PC-3 (cell line): ENCODE results near the gene ADAM15. TPM values are rescaled to one million over a fixed set of nuclear protein-coding genes. Genes with fewer than 3 reads are reported as not detected.

Experiments used
- ATAC-seq: fragments of 200-7000 bp; cut with Tn5 transposase; 2 replicates; pipeline ENCODE4 v1.9.1; 2020; ENCODE audit warnings: mild to moderate bottlenecking, moderate library complexity
- BruUV-seq: library from RNA; stranded (reverse); fragments of 400-500 nt; replicated peaks from 2 replicates; lab custom pipeline; 2021; lab: Mats Ljungman, UMichigan
- CTCF ChIA-PET: fragments of 300-600 bp; sonication (Branson Sonifier 250); formaldehyde crosslinking; loops from one replicate; lab custom pipeline; 2022; ENCODE audit warnings: antibody characterized with exemption; lab: Charles Lee
- POLR2A ChIA-PET: fragments of 300-600 bp; sonication (Branson Sonifier 250); formaldehyde crosslinking; loops from one replicate; lab custom pipeline; 2022; ENCODE audit warnings: antibody characterized with exemption; ENCODE audit not compliant: unreplicated experiment; lab: Charles Lee
- DNase-seq: peaks from one replicate; pipeline ENCODE4 v3.0.0-alpha.2; 2015
- H2AFZ ChIP-seq: fragments of 300-600 bp; sonication (generic); 2 replicates; pipeline ENCODE4 v1.6.0; 2016; ENCODE audit warnings: antibody characterized with exemption, low read length
- H3F3A ChIP-seq: fragments of 300-600 bp; sonication (generic); one replicate; pipeline ENCODE4 v1.6.0; 2017; ENCODE audit warnings: antibody characterized with exemption, low read length, control low read depth, mild to moderate bottlenecking; ENCODE audit not compliant: unreplicated experiment
- H3K27ac ChIP-seq: fragments of 300-600 bp; sonication (generic); 2 replicates; pipeline ENCODE4 v1.5.1; 2016; ENCODE audit warnings: mild to moderate bottlenecking, low read length
- H3K27me3 ChIP-seq: fragments of 300-600 bp; sonication (generic); 2 replicates; pipeline ENCODE4 v1.6.1; 2016; ENCODE audit warnings: low read length, mixed read lengths
- H3K36me3 ChIP-seq: fragments of 300-600 bp; sonication (generic); 2 replicates; pipeline ENCODE4 v1.6.1; 2016; ENCODE audit warnings: low read depth, mixed run types, low read length, mixed read lengths
- H3K4me1 ChIP-seq: fragments of 300-600 bp; sonication (generic); 2 replicates; pipeline ENCODE4 v1.5.1; 2016; ENCODE audit warnings: low read length; ENCODE audit not compliant: insufficient read depth
- H3K4me2 ChIP-seq: fragments of 300-600 bp; sonication (generic); 2 replicates; pipeline ENCODE4 v1.6.0; 2016; ENCODE audit warnings: low read length
- H3K4me3 ChIP-seq: fragments of 300-600 bp; sonication (generic); 2 replicates; pipeline ENCODE4 v1.5.1; 2016; ENCODE audit warnings: mild to moderate bottlenecking, low read length, mixed read lengths
- H3K79me2 ChIP-seq: fragments of 300-600 bp; sonication (generic); 2 replicates; pipeline ENCODE4 v1.6.1; 2017; ENCODE audit warnings: low read length, mixed read lengths
- H3K9ac ChIP-seq: fragments of 300-600 bp; sonication (generic); 2 replicates; pipeline ENCODE4 v1.6.0; 2016; ENCODE audit warnings: mild to moderate bottlenecking, low read length
- H3K9me2 ChIP-seq: fragments of 300-600 bp; sonication (generic); replicated peaks from 2 replicates; pipeline ENCODE4 v1.6.1; 2016; ENCODE audit warnings: mixed run types, low read length, mixed read lengths
- H3K9me3 ChIP-seq: fragments of 300-600 bp; sonication (generic); 2 replicates; pipeline ENCODE4 v1.6.1; 2016; ENCODE audit warnings: low read length, mixed read lengths
- H4K20me1 ChIP-seq: fragments of 300-600 bp; sonication (generic); 2 replicates; pipeline ENCODE4 v1.6.1; 2016; ENCODE audit warnings: low read length, mixed read lengths
- EZH2 ChIP-seq: fragments of 300-600 bp; sonication (generic); IDR thresholded peaks from one replicate; pipeline ENCODE4 v1.6.1; 2017; ENCODE audit warnings: antibody characterized with exemption, mild to moderate bottlenecking, low read length; ENCODE audit not compliant: unreplicated experiment
- EZH2phosphoT487 ChIP-seq: fragments of 300-600 bp; sonication (generic); IDR thresholded peaks from 2 replicates; pipeline ENCODE4 v1.6.1; 2018; ENCODE audit warnings: mild to moderate bottlenecking, antibody characterized with exemption, low read length, borderline replicate concordance
- intact Hi-C: fragments of 100-400 bp; cut with micrococcal nuclease; formaldehyde crosslinking; loops from 2 replicates; pipeline ENCODE4 v1.9.0; 2023
- total RNA-seq: library from RNA; depleted of rRNA; stranded (reverse); fragments of >200 nt; gene quantifications from 2 replicates; pipeline ENCODE4 v1.2.3, GENCODE V29; 2014
- TF ChIP-seq, protein P1 (sequence below): fragments of 300-600 bp; sonication (generic); conservative IDR thresholded peaks from 2 replicates; pipeline ENCODE4 v1.5.1; 2017; ENCODE audit warnings: antibody characterized with exemption, low read depth, mild to moderate bottlenecking, low read length

Gene ADAM15
- total RNA-seq, 1 experiment from 2014 or later = 334 TPM

GRCh38 chr1:155051777-155052398 lies 772 bp downstream of the ADAM15 start:
- CTCF ChIA-PET = interaction anchor here (0.6 to 3.4 kb wide), 9 partner anchors 14 to 739 kb away, joined by 3 to 41 read pairs (median 6); partner anchors contain the start of gene KRTCAP2
- POLR2A ChIA-PET = interaction anchor here (0.6 to 0.7 kb wide), 2 partner anchors 23 to 34 kb away, joined by 15 to 27 read pairs; no protein-coding TSS in a partner anchor

DNA sequence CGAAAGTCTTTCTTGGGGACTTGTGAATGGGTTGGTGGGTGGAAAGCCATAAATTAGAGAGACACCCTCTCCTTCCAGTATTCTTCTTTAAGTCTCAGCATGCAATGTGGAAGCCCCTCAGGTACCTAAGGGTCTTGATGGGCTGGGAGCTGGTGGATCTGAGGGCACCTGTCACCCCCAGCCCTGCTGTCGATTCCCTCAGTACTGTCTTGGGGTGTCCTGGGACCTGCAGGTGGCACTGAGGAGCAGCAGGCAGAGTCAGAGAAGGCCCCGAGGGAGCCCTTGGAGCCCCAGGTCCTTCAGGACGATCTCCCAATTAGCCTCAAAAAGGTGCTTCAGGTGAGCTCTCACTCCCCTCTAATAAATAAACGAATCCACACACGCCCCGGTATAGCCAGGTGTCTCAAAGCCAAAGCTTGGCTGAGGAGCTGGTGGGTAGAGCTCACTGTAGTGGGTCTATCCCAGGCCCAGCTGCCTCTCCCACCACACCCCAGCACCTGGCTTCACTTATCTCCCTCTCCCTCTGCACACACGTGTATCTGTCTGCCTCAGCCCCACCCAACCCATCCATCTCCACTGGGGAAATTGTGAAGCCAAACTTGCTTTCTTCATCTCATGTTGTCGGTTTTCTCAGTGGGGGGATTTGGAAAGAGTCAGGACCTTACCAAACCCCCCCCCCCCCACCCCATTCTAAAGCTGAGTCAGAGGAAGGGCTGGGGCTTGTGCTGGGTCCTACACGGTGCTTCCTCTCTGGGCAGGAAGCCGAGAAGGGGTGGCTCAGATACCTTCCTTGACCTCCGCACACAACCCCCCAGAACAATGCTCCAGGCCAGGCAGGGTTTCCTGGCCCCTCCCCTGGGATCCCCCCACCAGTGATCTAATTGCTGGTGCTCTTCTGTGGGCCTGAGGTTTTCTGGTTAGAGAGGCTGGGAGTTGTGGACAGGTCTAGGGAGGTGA lies 1.6 kb downstream of the ADAM15 start:
- POLR2A ChIA-PET = interaction anchor here (0.6 to 0.7 kb wide), 2 partner anchors 25 to 33 kb away, joined by 12 to 27 read pairs; no protein-coding TSS in a partner anchor
- H3K9ac ChIP-seq = peak overlapping the region; percentile 87
- intact Hi-C loops = loop anchor here (5.0 kb wide), 1 partner anchor 35 kb away; no protein-coding TSS in a partner anchor

More at GRCh38 chr1:155051777-155052398, 772 bp downstream of the ADAM15 start:
- H3K79me2 ChIP-seq = peaks cover 35% of the 10 kb centered on the region
- peak overlapping the region; percentile 87 for H3K9ac ChIP-seq
- no peaks in the 10 kb centered on the region for H3K9me2 ChIP-seq
- TSS peak; percentile 63 for BruUV-seq
- peaks cover 3% of the 10 kb centered on the region; the same call in 1 of the 2 replicates for H4K20me1 ChIP-seq
- TF ChIP-seq EZH2phosphoT487 = no peak
- TF ChIP-seq, protein P1, sequence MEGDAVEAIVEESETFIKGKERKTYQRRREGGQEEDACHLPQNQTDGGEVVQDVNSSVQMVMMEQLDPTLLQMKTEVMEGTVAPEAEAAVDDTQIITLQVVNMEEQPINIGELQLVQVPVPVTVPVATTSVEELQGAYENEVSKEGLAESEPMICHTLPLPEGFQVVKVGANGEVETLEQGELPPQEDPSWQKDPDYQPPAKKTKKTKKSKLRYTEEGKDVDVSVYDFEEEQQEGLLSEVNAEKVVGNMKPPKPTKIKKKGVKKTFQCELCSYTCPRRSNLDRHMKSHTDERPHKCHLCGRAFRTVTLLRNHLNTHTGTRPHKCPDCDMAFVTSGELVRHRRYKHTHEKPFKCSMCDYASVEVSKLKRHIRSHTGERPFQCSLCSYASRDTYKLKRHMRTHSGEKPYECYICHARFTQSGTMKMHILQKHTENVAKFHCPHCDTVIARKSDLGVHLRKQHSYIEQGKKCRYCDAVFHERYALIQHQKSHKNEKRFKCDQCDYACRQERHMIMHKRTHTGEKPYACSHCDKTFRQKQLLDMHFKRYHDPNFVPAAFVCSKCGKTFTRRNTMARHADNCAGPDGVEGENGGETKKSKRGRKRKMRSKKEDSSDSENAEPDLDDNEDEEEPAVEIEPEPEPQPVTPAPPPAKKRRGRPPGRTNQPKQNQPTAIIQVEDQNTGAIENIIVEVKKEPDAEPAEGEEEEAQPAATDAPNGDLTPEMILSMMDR = no peak
- no peak for TF ChIP-seq EZH2
- ATAC-seq (peak; percentile 33), DNase-seq (peak; percentile 77)
- H3K36me3 ChIP-seq = peaks cover 30% of the 10 kb centered on the region
- H3K4me1 ChIP-seq = peaks cover 33% of the 10 kb centered on the region
- H3K4me3 ChIP-seq = peak overlapping the region; percentile 95
- H3K27ac ChIP-seq = peak overlapping the region; percentile 67
- intact Hi-C loops = loop anchor here (2.0 to 5.0 kb wide), 2 partner anchors 35 to 49 kb away; partner anchors contain the start of gene ZBTB7B
- H2AFZ ChIP-seq = peak overlapping the region; percentile 81
- peaks cover 8% of the 10 kb centered on the region for H3F3A ChIP-seq
- no peaks in the 10 kb centered on the region for H3K9me3 ChIP-seq
- no peaks in the 10 kb centered on the region for H3K27me3 ChIP-seq
- H3K4me2 ChIP-seq = peak overlapping the region; percentile 99

More for the DNA sequence above, 1.6 kb downstream of the ADAM15 start:
- ATAC-seq = peak; percentile 30
- peak overlapping the region; percentile 67 for H3K27ac ChIP-seq
- peak overlapping the region; percentile 99 for H3K4me2 ChIP-seq
- peak overlapping the region; percentile 28; the same call in 1 of the 2 replicates for H2AFZ ChIP-seq
- CTCF ChIA-PET = interaction anchor here (0.5 to 3.4 kb wide), 4 partner anchors 9 to 293 kb away, joined by 3 to 41 read pairs (median 4); no protein-coding TSS in a partner anchor
- no peaks in the 10 kb centered on the region for H3K9me2 ChIP-seq
- no peak for TF ChIP-seq EZH2phosphoT487
- TF ChIP-seq, protein P1 = peak; percentile 78
- peaks cover 3% of the 10 kb centered on the region; the same call in 1 of the 2 replicates for H4K20me1 ChIP-seq
- H3K36me3 ChIP-seq = peaks cover 39% of the 10 kb centered on the region
- H3K27me3 ChIP-seq = no peaks in the 10 kb centered on the region
- H3K79me2 ChIP-seq = peaks cover 35% of the 10 kb centered on the region
- peak; percentile 51 for DNase-seq
- peak overlapping the region; percentile 95 for H3K4me3 ChIP-seq
- peaks cover 33% of the 10 kb centered on the region for H3K4me1 ChIP-seq
- no TSS peak for BruUV-seq
- H3F3A ChIP-seq = peaks cover 8% of the 10 kb centered on the region
- H3K9me3 ChIP-seq = no peaks in the 10 kb centered on the region
